Stimulated activated CD4-positive, alpha-beta T cell treated with anti-CD3 and anti-CD28 coated beads, Interleukin-12 subunit alpha, Interleukin-12 subunit beta, amount 100 ng/mL, for 24 hours (primary cell): ENCODE data around the gene SLCO4A1.

Experiments
- DNase-seq, 2 experiments: peaks; one replicate each; pipeline ENCODE4 v3.0.0-alpha.2; 2020; ENCODE audit warnings: low read depth in 2 of 2

SLCO4A1 gene

GRCh38 chr20:62638055-62638570, 4.2 kb upstream of the SLCO4A1 start:
- DNase-seq, result no peak

- no peak for DNase-seq
Observed at GRCh38 chr20:62638679-62639406, 3.5 kb upstream of the SLCO4A1 start.

DNA sequence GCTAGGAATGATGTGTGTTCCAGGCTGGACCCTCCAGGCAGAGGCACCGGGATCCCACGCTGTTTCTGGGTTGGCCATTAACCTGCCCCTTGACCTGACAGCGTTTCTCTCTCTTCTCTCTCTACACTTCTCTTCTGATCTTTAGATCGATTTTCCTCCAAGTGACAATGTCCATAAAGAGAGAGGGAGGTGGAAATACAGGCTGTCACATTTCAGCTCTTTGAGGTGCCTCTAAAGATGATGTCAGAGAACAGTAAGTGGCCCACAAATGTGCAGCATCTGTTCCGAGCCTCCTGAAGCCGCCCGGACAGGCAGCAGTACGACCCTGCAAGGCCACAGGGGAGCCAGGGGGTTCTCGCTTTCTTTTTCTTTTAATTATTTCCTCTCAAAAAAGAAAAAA, 2.5 kb upstream of the SLCO4A1 start:
- DNase-seq, result no peak

GRCh38 chr20:62640870-62641269, 1.4 kb upstream of the SLCO4A1 start:
- DNase-seq, result no peak

DNA sequence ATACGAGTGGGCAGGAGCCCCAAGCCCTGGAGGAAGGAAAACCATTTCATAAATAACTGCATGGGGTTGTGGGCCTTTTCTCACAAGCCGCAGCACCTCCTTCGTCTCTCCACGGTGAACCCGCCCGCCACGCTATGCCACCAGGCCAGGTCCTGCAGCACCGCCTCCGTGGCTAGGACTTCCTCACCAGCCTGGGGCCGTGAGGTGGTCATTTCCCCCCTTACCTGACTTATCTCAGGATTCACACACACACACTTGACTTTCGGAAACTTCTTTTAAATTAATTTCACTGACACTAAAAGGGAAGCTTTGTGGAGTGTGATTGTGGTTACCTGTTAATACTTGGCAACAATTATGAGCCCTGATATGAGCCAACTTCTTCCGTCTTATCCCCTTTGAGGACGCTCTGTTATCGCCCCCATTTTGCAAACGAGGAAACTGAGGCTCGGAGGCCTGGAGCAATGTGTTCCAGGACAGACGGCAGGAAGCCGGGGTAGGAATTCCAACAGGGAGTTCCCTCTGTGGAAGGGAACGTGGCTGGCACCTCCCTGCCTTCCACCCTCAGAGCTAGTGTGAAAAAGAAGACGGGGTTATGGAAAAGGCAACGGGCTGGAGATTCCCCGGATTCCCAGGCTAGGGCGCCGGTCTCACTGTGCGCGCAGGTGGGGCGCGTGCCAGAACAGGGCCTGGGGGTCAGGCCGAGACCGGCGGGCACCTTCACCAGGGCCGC, 817 bp upstream of the SLCO4A1 start:
- DNase-seq, result no peak

DNA sequence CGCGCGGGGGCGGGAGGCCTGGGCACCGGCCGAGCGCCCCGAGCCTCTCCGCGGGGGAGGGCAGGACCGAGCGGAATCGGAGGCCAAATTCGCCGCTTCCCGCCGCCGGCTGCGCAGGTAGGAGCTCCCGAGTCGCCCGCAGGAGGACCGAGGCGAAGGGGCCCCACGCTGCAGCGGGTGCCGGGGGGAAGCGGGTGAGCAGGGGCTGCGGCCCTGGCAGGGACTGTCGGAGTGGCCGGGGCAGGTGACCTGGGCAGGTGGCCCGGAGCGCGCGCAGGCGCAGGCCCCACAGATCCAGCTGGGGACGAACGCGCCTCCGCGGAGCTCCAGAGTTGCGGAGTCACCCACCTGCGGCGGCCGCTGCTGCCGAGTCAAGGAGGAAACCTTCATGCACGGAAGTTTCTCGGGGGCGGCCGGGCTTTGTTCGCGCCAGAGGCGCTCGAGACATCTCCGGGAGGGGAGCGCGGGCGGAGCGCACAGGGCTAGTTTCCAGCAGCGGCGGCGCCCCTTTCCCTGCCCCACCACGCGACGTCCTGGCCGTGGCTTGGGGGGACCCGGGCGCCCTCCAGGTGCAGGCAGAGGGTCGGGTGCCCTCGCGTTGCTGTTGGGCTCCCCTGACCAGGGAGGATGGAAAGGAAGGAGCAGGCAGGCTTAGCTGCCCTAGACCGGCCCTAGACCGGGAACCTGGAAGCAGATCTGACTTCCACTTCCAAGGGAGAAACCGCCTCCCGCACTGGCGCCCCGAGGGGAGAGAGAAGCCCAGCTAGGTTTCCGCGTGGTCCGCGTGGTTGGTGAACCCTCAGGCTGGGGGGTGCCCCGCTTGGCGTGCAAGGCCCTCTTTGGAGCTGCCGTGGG, 590 bp downstream of the SLCO4A1 start:
- DNase-seq, result peak; percentile 26 to 38

GRCh38 chr20:62643521-62644043, 1.3 kb downstream of the SLCO4A1 start:
- DNase-seq, result no peak

- DNase-seq, result no peak
Observed at GRCh38 chr20:62644044-62644795, 1.9 kb downstream of the SLCO4A1 start.

GRCh38 chr20:62644802-62645496, 2.6 kb downstream of the SLCO4A1 start:
- DNase-seq, result no peak

GRCh38 chr20:62645613-62646012, 3.3 kb downstream of the SLCO4A1 start:
- no peak for DNase-seq

DNA sequence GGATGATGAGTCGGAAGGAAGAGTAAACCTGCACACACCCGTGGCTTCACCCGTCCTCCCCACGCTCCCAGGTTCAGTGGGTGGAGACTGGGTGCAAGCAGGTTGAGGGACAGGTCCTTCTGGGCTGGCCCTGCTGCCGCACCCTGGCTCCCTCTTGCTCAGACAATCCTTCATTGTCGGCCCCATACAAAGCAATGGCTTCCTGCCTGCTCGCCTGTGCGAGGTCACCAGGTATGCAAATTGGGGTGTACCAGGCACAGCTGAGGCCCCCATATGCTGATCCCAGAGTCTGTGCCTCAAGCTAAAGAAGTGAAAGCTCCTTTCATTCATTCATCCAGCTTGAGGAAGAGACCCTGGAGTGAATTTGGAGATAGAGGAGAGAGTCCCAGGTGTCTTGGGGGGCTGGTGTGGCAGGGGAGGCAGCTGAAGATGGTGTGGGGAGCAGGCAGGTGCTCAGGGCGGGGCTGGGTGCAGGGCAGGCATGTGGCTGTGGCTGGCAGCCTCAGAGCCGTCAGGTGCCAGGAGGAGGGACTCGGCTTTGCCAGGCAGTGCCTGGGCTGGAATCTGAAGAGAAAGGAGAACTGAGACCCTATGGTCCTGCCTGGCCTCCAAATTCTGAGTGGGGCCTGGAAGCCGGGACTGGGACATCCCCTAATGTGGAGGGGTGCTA, 4.7 kb downstream of the SLCO4A1 start:
- DNase-seq, result no peak

- no peak for DNase-seq
Observed at GRCh38 chr20:62647521-62648317, 5.4 kb downstream of the SLCO4A1 start.

DNA sequence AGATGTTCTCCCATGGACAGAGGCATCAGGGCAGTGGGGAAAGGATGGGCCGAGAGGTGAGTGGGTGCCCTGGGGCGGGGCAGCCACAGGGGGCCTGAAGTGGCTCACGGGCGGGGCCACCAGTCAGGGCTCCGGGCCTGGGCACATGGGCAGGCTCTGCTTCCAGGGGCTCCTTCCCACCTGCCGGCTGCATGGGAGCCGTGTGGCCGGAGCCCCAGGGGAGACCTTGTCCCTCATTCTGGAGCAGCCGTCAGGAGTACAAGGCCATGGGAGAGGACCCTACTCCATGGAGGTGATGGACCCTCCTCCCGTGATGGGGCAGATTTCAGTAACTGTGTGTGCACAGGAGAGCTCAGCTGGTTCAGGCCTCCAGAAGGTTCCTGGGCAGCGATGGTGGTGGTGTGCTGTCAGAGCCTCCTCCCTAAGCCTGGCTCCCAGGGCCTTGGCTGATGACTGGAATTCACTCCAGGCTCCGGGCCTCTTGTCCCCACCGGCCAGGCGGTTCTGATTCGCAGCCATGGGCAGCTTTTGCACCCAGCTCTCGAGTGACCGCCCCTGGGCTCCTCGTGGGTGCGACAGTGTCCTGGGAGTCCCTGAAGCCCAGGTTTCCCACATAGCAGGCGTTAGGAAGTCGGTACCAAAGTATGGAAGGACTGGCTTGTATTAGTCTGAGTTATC, 6.2 kb downstream of the SLCO4A1 start:
- no peak for DNase-seq

DNA sequence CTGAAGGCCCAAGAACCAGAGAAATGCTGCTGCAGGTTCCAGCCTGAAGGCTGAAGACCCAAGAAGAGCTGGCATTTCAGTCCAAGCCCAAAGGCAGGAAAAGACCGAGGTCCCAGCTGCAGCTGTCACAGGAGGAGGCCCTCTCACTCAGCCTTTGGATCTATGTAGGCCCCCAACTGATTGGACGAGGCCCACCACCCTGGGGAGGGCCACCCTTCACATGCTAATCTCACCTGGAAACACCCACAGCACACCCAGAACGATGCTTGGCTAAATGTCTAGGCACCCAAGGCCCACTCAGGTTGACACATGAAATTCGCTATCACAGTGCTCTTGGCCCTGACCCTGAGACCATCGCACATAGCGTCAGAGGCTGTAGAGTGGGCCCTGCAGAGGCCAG, 6.8 kb downstream of the SLCO4A1 start:
- no peak for DNase-seq

- no peak for DNase-seq
Observed at GRCh38 chr20:62650551-62651284, 8.4 kb downstream of the SLCO4A1 start.

- DNase-seq, result peak; percentile 28 to 51
Observed at GRCh38 chr20:62651285-62652021, 9.2 kb downstream of the SLCO4A1 start.
